GM12878 (cell line): ENCODE data around the gene GRK1. TPM values are rescaled to one million over a fixed set of nuclear protein-coding genes. Genes with fewer than 3 reads are reported as not detected.

Experiments
- ATAC-seq: fragments of 200-7000 bp; cut with Tn5 transposase; 3 replicates; pipeline ENCODE4 v1.9.1; 2020; ENCODE audit warnings: mild to moderate bottlenecking, moderate library complexity
- BruUV-seq: library from RNA; stranded (reverse); fragments of 400-500 nt; replicated peaks from 2 replicates; lab custom pipeline; 2021; lab: Mats Ljungman, UMichigan
- CTCF ChIA-PET: fragments of 300-600 bp; sonication (Branson Sonifier 250); formaldehyde crosslinking; extraction: SDS; loops from one replicate; lab custom pipeline; 2021; ENCODE audit warnings: inconsistent platforms; lab: Yijun Ruan, JAX
- POLR2A ChIA-PET: fragments of 350-600 bp; formaldehyde crosslinking; extraction: SDS; loops from one replicate; lab custom pipeline; 2021; ENCODE audit warnings: inconsistent platforms; lab: Charles Lee
- RAD21 ChIA-PET: fragments of 300-600 bp; sonication (Branson Sonifier 250); formaldehyde crosslinking; loops from one replicate; lab custom pipeline; 2023; ENCODE audit warnings: antibody characterized with exemption; ENCODE audit not compliant: unreplicated experiment; lab: Charles Lee
- SMC1A ChIA-PET: fragments of 300-600 bp; sonication (Branson Sonifier 250); formaldehyde crosslinking; loops from one replicate; lab custom pipeline; 2023; ENCODE audit not compliant: unreplicated experiment, uncharacterized antibody; lab: Charles Lee
- DNase-seq: peaks from one replicate; pipeline ENCODE4 v3.0.0-alpha.2; 2011; ENCODE audit warnings: low read depth, low spot score
- FAIRE-seq: peaks from 3 replicates; lab custom pipeline; 2011; peaks lifted over from hg19 to GRCh38; lab: Jason Lieb, UNC
- H2AFZ ChIP-seq: 2 replicates; pipeline ENCODE4 v1.6.0; 2011; ENCODE audit warnings: low read depth, low read length, control low read depth; ENCODE audit not compliant: control insufficient read depth
- H3K27ac ChIP-seq: 2 replicates; pipeline ENCODE4 v1.5.1; 2011; ENCODE audit warnings: control low read depth; ENCODE audit not compliant: control insufficient read depth, insufficient read depth
- H3K27me3 ChIP-seq, 2 experiments: replicated peaks in 1 of 2; 2 replicates each; pipeline versions ENCODE4 v1.6.0 to v1.6.1; 2011; ENCODE audit warnings: low read length in 1 of 2; ENCODE audit not compliant: control insufficient read depth in 2 of 2, insufficient read depth in 2 of 2
- H3K36me3 ChIP-seq, 2 experiments: 2 replicates each; pipeline ENCODE4 v1.5.1; 2011; ENCODE audit warnings: low read length in 1 of 2; ENCODE audit not compliant: control insufficient read depth in 2 of 2, insufficient read depth in 2 of 2
- H3K4me1 ChIP-seq: 2 replicates; pipeline ENCODE4 v1.6.1; 2011; ENCODE audit warnings: mild to moderate bottlenecking, low read length, moderate library complexity, mixed read lengths; ENCODE audit not compliant: control insufficient read depth, insufficient read depth
- H3K4me2 ChIP-seq: 2 replicates; pipeline ENCODE4 v1.6.0; 2011; ENCODE audit warnings: control low read depth; ENCODE audit not compliant: control insufficient read depth, insufficient read depth
- H3K4me3 ChIP-seq: fragments of 200-600 bp; sonication (generic); 2 replicates; pipeline ENCODE4 v1.5.1; 2016
- H3K79me2 ChIP-seq: 2 replicates; pipeline ENCODE4 v1.6.0; 2011; ENCODE audit warnings: low read length; ENCODE audit not compliant: control insufficient read depth, insufficient read depth
- H3K9ac ChIP-seq: 2 replicates; pipeline ENCODE4 v1.8.0; 2011; ENCODE audit warnings: low read length, control low read depth, mixed read lengths; ENCODE audit not compliant: control insufficient read depth, insufficient read depth
- H3K9me3 ChIP-seq: replicated peaks from 3 replicates; pipeline ENCODE4 v1.5.1; 2011; ENCODE audit warnings: mild to moderate bottlenecking, low read length; ENCODE audit not compliant: control insufficient read depth, insufficient read depth
- H4K20me1 ChIP-seq: 2 replicates; pipeline ENCODE4 v1.6.0; 2011; ENCODE audit not compliant: control insufficient read depth, insufficient read depth
- CBX3 ChIP-seq: fragments of 200-600 bp; sonication (generic); IDR thresholded peaks from 2 replicates; pipeline ENCODE4 v1.6.1; 2016; ENCODE audit warnings: low read depth, borderline replicate concordance
- IKZF1 ChIP-seq: fragments of 450-650 bp; conservative IDR thresholded peaks from 2 replicates; pipeline ENCODE4 v1.6.1; 2017; ENCODE audit warnings: antibody characterized with exemption, mild to moderate bottlenecking
- SMAD5 ChIP-seq: IDR thresholded peaks from 2 replicates; pipeline ENCODE4 v1.6.1; 2016; ENCODE audit warnings: antibody characterized with exemption, low read depth
- STAT1 ChIP-seq: fragments of 450-650 bp; conservative IDR thresholded peaks from 2 replicates; pipeline ENCODE4 v1.6.1; 2014; ENCODE audit warnings: antibody characterized with exemption, mild to moderate bottlenecking
- WGBS: methylation state at CpG from one replicate; pipeline ENCODE4 v1.1.6; 2016; ENCODE audit warnings: low lambda C conversion rate; ENCODE audit not compliant: insufficient replicate concordance, insufficient coverage; ENCODE audit errors: missing lambda C conversion rate; 5-methylcytosine and 5-hydroxymethylcytosine counted together
- in situ Hi-C: fragments of 300-500 bp; cut with MboI; formaldehyde crosslinking; loops from 9 replicates; pipeline ENCODE4 v1.14.3; 2018; ENCODE audit warnings: mixed read lengths
- intact Hi-C: fragments of 100-400 bp; cut with micrococcal nuclease; formaldehyde crosslinking; loops from one replicate; pipeline ENCODE4 v1.14.2; 2022; ENCODE audit not compliant: unreplicated experiment
- polyA plus RNA-seq, 11 experiments: library from polyadenylated mRNA; depleted of rRNA in 4 of 11; unstranded in 6 of 11; stranded (reverse) in 5 of 11; fragments of >200 nt; fragmentation: Nextera tagmentation in 4 of 11; fragmentation: Illumina TruSeq in 1 of 11; extraction: Ambion mirVana in 4 of 11; extraction: Trizol in 1 of 11; gene quantifications; 1 replicate in 1 of 11; 2 replicates in 10 of 11; pipeline versions ENCODE4 v1.2.1 to v1.2.3, GENCODE V29; 2011 to 2016; ENCODE audit warnings: inconsistent platforms in 2 of 11, missing spikeins in 2 of 11, low read depth in 1 of 11
- total RNA-seq, 4 experiments: library from RNA; depleted of rRNA in 3 of 4; stranded (reverse); fragments of >200 nt in 3 of 4; fragmentation: Illumina TruSeq in 1 of 4; extraction: Trizol in 1 of 4; gene quantifications; 2 replicates each; pipeline versions ENCODE4 v1.2.1 to v1.2.3, GENCODE V29; 2013 to 2021
- TF ChIP-seq, protein P1 (sequence below): fragments of 150-350 bp; IDR thresholded peaks from 2 replicates; pipeline ENCODE4 v1.6.1; 2016; ENCODE audit warnings: low read depth, low read length

Gene GRK1
- total and polyA plus RNA-seq, 10 of the 15 experiments (the other 5 are each of a cell fraction or from before 2014, with no cell fraction given): under 0.01 to 0.04 TPM; not detected in 8

DNA sequence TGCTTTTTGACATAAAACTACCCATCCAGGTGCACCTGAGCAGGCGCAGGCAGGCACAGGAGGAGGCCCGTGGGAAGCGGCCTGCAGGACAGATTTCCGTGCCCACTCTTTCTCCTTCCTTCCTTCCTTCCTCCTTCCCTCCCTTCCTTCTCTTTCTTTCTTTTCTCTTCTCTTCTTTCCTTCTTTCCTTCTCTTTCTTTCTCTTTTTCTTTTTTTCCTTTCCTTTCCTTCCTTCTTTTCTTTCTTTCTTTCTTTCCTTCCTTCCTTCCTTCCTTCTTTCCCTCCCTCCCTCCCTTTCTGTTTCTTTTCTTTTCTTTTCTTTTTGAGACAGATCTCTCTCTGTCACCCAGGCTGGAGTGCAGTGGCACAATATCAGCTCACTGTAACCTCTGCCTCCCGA lies 70.8 kb downstream of the GRK1 start:
- in situ Hi-C loops (no loop called here), intact Hi-C loops (no loop called here)
- H3K79me2 ChIP-seq: no peaks in the 10 kb centered on the region
- no peaks in the 10 kb centered on the region for H4K20me1 ChIP-seq
- H3K9me3 ChIP-seq: no peaks in the 10 kb centered on the region; the same call in 2 of the 3 replicates
- H3K4me1 ChIP-seq: no peaks in the 10 kb centered on the region
- TF ChIP-seq CBX3 (no peak), SMAD5 (no peak), STAT1 (no peak), IKZF1 (no peak)
- TF ChIP-seq, protein P1, sequence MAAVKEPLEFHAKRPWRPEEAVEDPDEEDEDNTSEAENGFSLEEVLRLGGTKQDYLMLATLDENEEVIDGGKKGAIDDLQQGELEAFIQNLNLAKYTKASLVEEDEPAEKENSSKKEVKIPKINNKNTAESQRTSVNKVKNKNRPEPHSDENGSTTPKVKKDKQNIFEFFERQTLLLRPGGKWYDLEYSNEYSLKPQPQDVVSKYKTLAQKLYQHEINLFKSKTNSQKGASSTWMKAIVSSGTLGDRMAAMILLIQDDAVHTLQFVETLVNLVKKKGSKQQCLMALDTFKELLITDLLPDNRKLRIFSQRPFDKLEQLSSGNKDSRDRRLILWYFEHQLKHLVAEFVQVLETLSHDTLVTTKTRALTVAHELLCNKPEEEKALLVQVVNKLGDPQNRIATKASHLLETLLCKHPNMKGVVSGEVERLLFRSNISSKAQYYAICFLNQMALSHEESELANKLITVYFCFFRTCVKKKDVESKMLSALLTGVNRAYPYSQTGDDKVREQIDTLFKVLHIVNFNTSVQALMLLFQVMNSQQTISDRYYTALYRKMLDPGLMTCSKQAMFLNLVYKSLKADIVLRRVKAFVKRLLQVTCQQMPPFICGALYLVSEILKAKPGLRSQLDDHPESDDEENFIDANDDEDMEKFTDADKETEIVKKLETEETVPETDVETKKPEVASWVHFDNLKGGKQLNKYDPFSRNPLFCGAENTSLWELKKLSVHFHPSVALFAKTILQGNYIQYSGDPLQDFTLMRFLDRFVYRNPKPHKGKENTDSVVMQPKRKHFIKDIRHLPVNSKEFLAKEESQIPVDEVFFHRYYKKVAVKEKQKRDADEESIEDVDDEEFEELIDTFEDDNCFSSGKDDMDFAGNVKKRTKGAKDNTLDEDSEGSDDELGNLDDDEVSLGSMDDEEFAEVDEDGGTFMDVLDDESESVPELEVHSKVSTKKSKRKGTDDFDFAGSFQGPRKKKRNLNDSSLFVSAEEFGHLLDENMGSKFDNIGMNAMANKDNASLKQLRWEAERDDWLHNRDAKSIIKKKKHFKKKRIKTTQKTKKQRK: no peak
- TF ChIP-seq, all 136 proteins: peak for 0
- POLR2A ChIA-PET: interaction anchor here (0.8 kb wide), 1 partner anchor 189 kb away, joined by 6 read pairs; no protein-coding TSS in a partner anchor
- no TSS peak for BruUV-seq
- Histone ChIP-seq H3K36me3 (no peaks in the 10 kb centered on the region), H2AFZ (no peak overlapping the region), H3K27me3 (no peaks in the 10 kb centered on the region; a peak in 1 of 4 replicates), H3K9ac (no peak overlapping the region), H3K27ac (no peak overlapping the region), H3K4me2 (no peak overlapping the region), H3K4me3 (no peak overlapping the region)
- SMC1A ChIA-PET: no interaction called here
- WGBS: 18% methylated on average over 5 of the region's 5 CpGs
- DNase-seq (no peak), ATAC-seq (no peak), FAIRE-seq (no peak)
- RAD21 ChIA-PET: no interaction called here
- CTCF ChIA-PET: no interaction called here
